ENCODE measurements around the gene RORB.

RORB gene

GRCh38 chr9:74496819-74497747 is at the start of gene RORB:
RORB (plus strand) TSS chr9:74497335; CDS start chr9:74497977, 642 bp downstream.
- DNase-seq = no peak

GRCh38 chr9:74447451-74448193 is 49.5 kb upstream of the RORB start:
- no peak for DNase-seq

DNA sequence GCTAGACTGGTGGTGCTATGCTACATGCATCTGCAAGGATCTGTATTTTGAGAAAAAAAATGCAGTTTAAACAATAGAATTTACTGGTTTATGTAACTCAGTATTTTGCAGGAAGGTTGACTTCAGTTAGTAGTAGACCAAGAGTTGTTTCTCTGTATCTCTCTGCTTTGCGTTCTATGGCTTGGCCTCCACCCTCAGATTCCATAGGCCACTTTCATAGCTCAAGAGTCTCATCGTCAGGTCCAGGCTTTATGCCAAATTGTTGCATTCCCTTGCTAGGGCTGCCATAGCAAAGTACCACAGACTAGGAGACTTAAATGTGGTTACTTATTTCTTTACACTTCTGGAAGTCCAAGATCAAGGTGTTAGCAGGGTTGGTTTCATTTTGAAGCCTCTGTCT is 48.1 kb upstream of the RORB start:
- no peak for DNase-seq

DNA sequence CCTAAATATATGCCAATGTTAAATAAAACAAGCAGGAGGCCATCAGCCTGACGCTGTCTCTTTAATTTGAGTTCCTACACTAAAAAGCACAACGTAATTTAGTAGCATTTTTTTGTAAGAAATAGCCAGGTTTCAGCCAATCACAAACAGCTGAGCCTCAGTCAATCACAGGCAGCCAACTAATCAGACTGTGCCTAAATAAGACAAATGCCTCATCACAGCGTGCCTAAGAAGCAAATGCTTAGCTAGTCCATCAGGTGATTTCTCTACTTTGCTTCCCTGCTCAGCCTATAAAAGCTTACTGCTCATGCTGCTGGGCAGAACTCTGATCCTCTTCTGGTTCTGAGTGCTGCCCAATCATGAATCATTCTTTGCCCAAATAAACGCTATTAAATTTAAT is 38.3 kb upstream of the RORB start:
- DNase-seq = no peak

- no peak for DNase-seq
Measured at GRCh38 chr9:74463825-74464224, 33.3 kb upstream of the RORB start.

GRCh38 chr9:74478606-74479005 is 18.5 kb upstream of the RORB start:
- DNase-seq = no peak

GRCh38 chr9:74479711-74480110 is 17.4 kb upstream of the RORB start:
- no peak for DNase-seq

- no peak for DNase-seq
Measured at GRCh38 chr9:74487395-74487794, 9.7 kb upstream of the RORB start.

- DNase-seq = no peak
Measured at GRCh38 chr9:74493512-74493911, 3.6 kb upstream of the RORB start.

GRCh38 chr9:74494490-74494889 is 2.6 kb upstream of the RORB start:
- no peak for DNase-seq

- no peak for DNase-seq
Measured at GRCh38 chr9:74496406-74496805, 729 bp upstream of the RORB start.

- no peak for DNase-seq
Measured at GRCh38 chr9:74497748-74498620, 849 bp downstream of the RORB start.

GRCh38 chr9:74498621-74499095 is 1.5 kb downstream of the RORB start:
- DNase-seq = no peak

DNA sequence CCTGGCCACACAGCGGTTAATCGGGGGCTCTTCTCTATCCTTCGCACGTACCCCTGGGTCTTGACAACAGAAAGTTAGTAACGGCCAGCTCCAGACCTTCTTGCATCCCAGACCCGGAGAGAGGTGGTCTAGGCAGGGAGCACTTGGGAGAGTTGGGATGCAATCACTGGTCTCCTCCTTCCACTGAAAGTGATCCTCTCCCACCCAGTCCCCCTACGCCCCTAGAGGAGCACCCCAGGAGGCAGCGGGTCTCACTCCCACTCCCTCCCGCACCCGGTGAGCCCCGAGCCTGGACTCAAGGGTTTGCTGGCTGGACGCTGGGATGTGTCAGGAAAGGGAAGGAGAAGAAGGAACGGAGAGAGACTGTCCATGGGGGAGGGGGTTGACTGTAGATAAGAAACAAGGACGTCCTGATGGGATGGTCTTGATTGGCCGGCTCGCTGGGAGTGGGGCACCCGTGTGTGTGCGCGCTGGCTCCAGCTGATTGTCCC is 2.0 kb downstream of the RORB start:
- no peak for DNase-seq

DNA sequence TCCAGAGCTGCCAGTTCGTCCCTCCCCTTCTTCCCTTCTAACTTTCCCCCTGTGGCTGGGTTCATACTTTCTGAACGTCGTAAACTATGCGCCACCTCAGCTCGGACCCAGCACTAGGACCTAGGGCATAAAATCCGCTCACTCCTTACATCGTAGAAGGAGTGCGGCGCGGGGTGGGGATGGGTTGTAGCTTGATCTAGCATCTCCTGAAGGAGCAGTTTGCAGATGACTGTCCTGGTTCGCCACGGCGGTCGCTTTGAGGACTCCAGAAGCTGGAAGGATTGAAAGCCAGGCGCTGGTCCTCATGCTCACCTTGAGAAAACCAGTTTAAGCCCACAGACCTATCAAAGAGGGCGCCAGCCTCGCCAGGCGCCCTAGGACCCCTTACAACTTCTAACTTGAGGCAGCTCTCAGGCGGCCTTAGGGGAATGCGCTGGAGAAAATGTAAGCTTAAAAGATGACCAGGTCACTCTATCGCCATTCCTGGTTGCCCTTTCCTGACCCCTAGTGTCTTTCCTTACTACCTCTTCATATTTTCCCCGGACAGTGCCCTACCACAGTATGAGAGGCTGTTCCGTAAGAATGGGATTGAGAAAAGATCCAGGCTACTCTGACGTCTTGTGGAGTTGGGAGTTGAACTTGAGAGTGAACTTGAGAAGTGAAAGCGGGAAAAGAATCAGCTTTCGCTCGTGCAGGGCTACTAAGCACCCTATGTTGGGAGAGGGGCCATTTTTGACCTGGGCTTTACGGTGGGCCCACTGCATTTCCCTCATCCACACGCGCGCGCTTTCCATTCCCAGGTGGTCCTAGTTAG is 2.8 kb downstream of the RORB start:
- DNase-seq = no peak

GRCh38 chr9:74500584-74500924 is 3.4 kb downstream of the RORB start:
- DNase-seq = no peak

GRCh38 chr9:74501570-74501969 is 4.4 kb downstream of the RORB start:
- no peak for DNase-seq

GRCh38 chr9:74503219-74503618 is 6.1 kb downstream of the RORB start:
- no peak for DNase-seq

- no peak for DNase-seq
Measured at GRCh38 chr9:74503666-74504065, 6.5 kb downstream of the RORB start.

- no peak for DNase-seq
Measured at GRCh38 chr9:74511333-74511732, 14.2 kb downstream of the RORB start.

GRCh38 chr9:74512416-74512815 is 15.3 kb downstream of the RORB start:
- no peak for DNase-seq

GRCh38 chr9:74513221-74513620 is 16.1 kb downstream of the RORB start:
- no peak for DNase-seq
